ENCODE results near the gene ENPP1. TPM values are rescaled to one million over a fixed set of nuclear protein-coding genes. Genes with fewer than 3 reads are reported as not detected.

Gene ENPP1
- total and polyA plus RNA-seq, 2 donors (not counting 3 experiments of a cell fraction or from before 2014, with no cell fraction given): 0.36 to 1.4 TPM

DNA sequence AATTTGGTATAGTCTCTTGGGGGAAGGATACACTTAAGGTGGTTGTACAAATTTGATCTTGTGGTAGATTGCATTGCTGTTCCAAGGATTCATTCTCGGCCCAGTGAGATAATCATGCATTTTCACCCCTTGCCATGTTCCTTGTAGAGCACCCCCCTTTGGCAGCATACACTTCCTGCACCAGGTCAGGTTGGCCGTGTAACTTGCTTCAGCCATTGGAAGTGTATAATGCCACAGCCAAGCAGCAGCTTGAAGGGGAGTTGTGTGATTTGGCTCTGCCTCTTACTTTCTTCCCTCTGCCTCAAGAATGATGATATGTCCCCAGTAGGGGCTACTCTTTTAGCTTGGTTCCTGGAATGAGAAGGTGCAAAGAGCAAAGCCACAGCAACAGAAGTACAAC is 121.4 kb downstream of the ENPP1 start:
- FAIRE-seq: no peak
- CTCF ChIA-PET: interaction anchor here (1.3 to 9.9 kb wide), 3 partner anchors 289 to 349 kb away, joined by 3 to 222 read pairs (median 148); no protein-coding TSS in a partner anchor
- intact Hi-C loops (cut with micrococcal nuclease): loop anchor here (10.0 kb wide), 1 partner anchor 886 kb away; the partner anchor contains the start of gene RPS12
- Histone ChIP-seq H3K9ac (replicated peaks; ENCODE audit: extremely low read depth, insufficient read depth, low read length) (no peak overlapping the region), H3K36me3 (ENCODE audit: control insufficient read depth in 2 of 2, extremely low read depth in 1 of 2, insufficient read depth in 2 of 2, low read length in 2 of 2) (no peaks in the 10 kb centered on the region), H3K27ac (ENCODE audit: insufficient read depth, low read depth, low read length) (no peak overlapping the region), H4K20me1 (replicated peaks; ENCODE audit: control insufficient read depth, extremely low read depth, insufficient read depth, low read length) (no peaks in the 10 kb centered on the region), H3K4me2 (ENCODE audit: insufficient read depth, low read length) (no peak overlapping the region), H2AFZ (ENCODE audit: low read depth, low read length) (no peak overlapping the region), H3K4me3 (replicated peaks in 1 of 3; ENCODE audit: insufficient read depth in 1 of 3, low read depth in 1 of 3, low read length in 3 of 3) (no peak overlapping the region), H3K27me3 (ENCODE audit: control insufficient read depth in 2 of 2, insufficient read depth in 2 of 2, low read length in 2 of 2) (no peaks in the 10 kb centered on the region), H3K9me1 (replicated peaks; ENCODE audit: control insufficient read depth, extremely low read depth, insufficient read depth, low read length) (no peaks in the 10 kb centered on the region), H3K9me3 (replicated peaks; ENCODE audit: control insufficient read depth, insufficient read depth, low read length) (no peaks in the 10 kb centered on the region), H3K4me1 (ENCODE audit: control insufficient read depth, extremely low read depth, insufficient read depth, low read length) (no peaks in the 10 kb centered on the region), H3K79me2 (ENCODE audit: control insufficient read depth, insufficient read depth, low read length) (no peaks in the 10 kb centered on the region)
- BruUV-seq (replicated peaks): no TSS peak
- POLR2A ChIA-PET: interaction anchor here (0.6 kb wide), 1 partner anchor 18 kb away, joined by 3 read pairs; no protein-coding TSS in a partner anchor
- no peak for DNase-seq (ENCODE audit: low read depth, low spot score)
- dilution Hi-C loops (cut with MboI; ENCODE audit: extremely low pct_ligation_motif_present, low sequenced_read_pairs): no loop called here
- TF ChIP-seq MYC (IDR thresholded peaks at IDR 0.05; ENCODE audit: low read depth, low read length): no peak
- TF ChIP-seq POLR2AphosphoS5 (IDR thresholded peaks at IDR 0.05; ENCODE audit: insufficient read depth, low read depth, low read length): no peak
- no peak for TF ChIP-seq EZH2 (IDR thresholded peaks at IDR 0.05; ENCODE audit: borderline replicate concordance, low read depth, low read length, severe bottlenecking)
- TF ChIP-seq, protein P1, sequence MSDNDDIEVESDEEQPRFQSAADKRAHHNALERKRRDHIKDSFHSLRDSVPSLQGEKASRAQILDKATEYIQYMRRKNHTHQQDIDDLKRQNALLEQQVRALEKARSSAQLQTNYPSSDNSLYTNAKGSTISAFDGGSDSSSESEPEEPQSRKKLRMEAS (IDR thresholded peaks at IDR 0.05; ENCODE audit: insufficient read depth, insufficient read length): no peak
- TF ChIP-seq, protein P2, sequence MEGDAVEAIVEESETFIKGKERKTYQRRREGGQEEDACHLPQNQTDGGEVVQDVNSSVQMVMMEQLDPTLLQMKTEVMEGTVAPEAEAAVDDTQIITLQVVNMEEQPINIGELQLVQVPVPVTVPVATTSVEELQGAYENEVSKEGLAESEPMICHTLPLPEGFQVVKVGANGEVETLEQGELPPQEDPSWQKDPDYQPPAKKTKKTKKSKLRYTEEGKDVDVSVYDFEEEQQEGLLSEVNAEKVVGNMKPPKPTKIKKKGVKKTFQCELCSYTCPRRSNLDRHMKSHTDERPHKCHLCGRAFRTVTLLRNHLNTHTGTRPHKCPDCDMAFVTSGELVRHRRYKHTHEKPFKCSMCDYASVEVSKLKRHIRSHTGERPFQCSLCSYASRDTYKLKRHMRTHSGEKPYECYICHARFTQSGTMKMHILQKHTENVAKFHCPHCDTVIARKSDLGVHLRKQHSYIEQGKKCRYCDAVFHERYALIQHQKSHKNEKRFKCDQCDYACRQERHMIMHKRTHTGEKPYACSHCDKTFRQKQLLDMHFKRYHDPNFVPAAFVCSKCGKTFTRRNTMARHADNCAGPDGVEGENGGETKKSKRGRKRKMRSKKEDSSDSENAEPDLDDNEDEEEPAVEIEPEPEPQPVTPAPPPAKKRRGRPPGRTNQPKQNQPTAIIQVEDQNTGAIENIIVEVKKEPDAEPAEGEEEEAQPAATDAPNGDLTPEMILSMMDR (IDR thresholded peaks at IDR 0.05; ENCODE audit: extremely low read depth in 1 of 2, insufficient read depth in 1 of 2, low read depth in 1 of 2, low read length in 2 of 2): no peak
